Measurements from ENCODE around the gene GPX4.
A peak's percentile ranks its signal among the peaks of the same experiment; 100 is the strongest.
"Not testable (repeated sequence)": the region's sequence is repeated elsewhere in the genome, so short reads cannot be mapped to it uniquely, and the experiment has no call there.

Gene GPX4

GRCh38 chr19:1105008-1105872 lies 1.4 kb downstream of the GPX4 start:
- peak; percentile 39 for DNase-seq

DNA sequence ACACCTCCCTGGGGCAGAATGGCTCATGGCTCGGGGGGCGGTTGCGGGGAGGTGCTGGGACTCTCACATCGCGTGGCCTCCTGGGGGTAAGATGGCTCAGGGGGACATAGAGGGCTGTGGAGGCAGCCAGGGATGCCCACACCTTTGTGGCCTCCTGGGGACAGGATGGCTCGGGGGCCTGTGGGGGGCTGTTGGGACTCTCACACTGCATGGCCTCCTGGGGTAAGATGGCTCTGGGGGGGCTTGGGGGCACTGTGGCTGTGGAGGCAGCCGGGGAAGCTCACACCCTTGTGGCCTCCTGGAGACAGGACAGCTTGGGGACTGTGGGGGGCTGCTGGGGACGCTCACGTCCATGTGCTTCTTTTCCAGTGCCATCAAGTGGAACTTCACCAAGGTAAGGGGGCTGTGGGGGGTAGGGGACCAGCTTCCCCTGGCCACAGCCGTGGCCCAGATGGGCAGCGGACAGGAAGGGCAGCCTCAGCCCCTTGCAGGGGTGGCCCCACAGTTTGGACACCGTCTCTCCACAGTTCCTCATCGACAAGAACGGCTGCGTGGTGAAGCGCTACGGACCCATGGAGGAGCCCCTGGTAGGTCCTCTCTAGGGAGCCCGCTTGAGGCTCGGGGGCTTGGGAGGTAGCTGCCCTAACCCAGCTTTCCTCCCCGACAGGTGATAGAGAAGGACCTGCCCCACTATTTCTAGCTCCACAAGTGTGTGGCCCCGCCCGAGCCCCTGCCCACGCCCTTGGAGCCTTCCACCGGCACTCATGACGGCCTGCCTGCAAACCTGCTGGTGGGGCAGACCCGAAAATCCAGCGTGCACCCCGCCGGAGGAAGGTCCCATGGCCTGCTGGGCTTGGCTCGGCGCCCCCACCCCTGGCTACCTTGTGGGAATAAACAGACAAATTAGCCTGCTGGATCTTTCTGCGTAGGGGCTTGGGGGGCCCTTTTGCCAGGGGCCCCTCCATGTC lies 2.4 kb downstream of the GPX4 start:
- DNase-seq, result no peak

GRCh38 chr19:1106841-1107660 lies 3.3 kb downstream of the GPX4 start:
- peak; percentile 34 for DNase-seq

GRCh38 chr19:1107661-1108261 lies 4.0 kb downstream of the GPX4 start:
- no peak for DNase-seq

- DNase-seq, result no peak
Measured at GRCh38 chr19:1108291-1109031, 4.7 kb downstream of the GPX4 start.

- DNase-seq, result no peak
Measured at GRCh38 chr19:1109032-1109551, 5.3 kb downstream of the GPX4 start.

- no peak for DNase-seq
Measured at GRCh38 chr19:1109697-1110671, 6.2 kb downstream of the GPX4 start.

DNA sequence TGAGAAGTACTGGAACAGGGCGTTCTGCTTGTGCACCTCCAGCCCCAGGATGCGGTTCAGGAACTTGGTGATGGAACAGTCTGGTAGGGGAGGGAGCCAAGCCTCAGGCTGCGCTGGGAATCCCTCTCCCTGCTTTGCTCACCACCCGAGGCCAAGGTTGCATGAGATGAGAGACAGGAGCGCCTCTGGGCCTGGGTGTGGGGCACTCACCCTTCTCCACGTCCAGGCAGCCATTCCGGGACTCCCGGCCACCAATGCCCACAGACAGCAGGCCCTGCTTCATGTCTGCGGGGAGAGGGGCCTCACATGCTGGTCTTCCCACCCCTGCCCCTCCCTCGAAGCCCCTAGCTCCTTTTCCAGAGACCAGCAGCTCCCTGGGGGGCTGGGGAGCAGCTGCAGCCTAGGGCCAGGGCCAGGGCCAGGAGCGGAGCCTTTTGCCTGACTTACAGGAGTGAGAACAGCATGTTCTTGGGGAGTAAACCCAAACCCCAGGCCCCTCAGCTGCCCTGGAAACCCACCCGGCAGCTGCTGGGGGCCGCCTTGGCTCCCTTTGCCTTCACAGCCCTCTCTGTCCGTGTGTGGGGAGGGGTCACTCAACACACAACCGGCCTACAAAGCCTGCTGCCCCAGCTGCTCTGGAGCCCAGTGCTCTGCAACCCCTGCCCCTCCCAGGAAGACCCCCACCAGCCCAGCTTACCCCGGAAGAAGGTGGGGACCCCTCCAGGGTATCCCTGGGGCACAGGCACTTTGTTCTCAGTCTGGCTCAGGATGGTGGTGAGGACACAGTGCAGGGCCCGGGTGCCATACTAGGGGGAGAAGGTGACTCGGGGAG lies 7.2 kb downstream of the GPX4 start:
- DNase-seq, result no peak

DNA sequence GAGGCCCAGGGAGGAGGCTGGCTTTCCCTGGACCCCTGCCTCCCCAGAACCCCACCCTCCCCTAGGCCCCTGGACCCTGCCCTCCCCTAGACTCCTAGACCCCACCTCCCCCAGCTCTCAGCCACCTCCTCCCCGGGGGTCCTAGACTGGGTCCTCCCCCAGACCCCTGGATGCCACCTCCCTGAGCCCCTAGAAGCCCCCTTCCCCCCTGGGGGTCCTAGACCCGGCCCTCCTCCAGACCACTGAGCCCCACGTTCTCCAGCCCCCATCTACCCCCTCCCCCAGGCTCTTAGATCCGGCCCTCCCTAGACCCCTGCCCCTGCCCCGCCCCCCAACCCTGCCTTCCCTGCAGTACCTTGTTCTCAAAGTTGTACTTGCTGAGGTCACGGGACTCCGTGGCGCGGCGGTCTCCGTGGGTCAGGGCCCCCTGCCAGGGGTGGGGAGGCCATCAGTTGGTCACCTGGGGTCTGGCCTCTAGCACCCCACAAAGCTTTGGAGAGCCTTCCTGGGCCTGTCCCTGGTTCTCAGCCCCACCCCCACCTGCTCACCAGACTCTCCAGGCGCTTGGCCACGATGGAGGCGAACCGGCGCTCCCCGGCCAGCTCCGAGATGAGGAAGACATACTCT lies 8.0 kb downstream of the GPX4 start:
- no peak for DNase-seq

DNA sequence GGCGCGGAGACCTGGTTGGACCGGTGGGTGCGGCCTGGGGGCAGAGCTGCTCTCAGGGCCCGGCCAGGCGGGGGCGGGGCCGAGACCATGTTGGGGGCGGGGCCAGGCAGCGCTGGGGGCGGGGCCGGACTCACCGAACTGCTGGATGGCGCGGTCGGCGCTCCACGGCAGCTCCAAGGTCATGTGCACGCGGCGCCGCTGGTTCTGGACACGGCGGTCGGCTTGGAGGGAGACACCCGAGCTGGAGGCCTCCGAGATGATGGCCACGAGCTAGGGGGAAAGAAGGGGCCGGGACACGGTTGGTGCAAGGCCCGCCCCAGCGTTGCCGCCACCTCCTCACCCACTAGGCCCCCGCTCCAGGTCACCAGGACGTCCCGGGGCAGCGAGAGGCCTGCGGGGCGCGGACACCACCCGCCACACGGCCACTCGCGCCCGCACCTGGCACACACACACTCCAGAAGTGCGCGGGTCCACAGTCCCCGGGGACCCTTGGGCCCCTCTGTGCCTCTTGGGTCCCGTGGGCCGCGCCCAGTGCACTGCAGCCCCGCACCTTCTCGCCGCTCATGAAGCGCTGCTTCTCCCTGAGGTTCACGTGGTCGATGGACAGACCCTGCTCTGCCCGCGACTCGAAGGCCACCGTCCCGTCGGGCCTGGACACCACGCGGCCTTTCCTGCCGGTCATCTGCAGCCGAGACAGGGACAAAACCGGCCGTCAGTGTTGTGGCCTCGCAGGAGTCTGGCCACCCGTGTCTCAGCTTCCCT lies 8.7 kb downstream of the GPX4 start:
- DNase-seq, result no peak

- peak; percentile 91 for DNase-seq
Measured at GRCh38 chr19:1113030-1113985, 9.5 kb downstream of the GPX4 start.

DNA sequence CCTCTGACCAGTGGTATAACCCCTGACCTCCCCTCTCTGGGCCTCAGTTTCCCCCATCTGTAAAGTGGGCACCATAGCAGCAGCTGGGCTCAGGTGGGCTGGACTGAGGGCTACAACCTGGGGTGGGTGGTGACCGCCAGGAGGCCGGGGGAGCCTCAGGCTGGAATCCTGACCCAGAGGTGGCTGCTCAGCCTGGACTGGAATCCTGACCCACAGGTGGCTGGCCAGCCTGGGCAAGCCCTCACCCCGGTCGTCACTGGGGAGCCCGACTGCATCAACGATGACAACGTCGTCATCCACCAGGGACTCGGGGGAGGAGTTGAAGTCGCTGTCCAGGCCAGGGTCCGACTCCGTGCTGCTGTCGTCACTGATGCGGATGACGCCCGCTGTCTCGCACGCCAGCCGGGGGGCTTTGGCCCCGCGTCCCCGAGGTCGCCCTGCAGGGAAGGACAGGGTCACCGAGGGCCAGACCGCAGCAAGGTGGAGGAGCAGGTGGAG lies 10.2 kb downstream of the GPX4 start:
- DNase-seq, result no peak

GRCh38 chr19:1114728-1115127 lies 10.9 kb downstream of the GPX4 start:
- not testable (repeated sequence) for DNase-seq

DNA sequence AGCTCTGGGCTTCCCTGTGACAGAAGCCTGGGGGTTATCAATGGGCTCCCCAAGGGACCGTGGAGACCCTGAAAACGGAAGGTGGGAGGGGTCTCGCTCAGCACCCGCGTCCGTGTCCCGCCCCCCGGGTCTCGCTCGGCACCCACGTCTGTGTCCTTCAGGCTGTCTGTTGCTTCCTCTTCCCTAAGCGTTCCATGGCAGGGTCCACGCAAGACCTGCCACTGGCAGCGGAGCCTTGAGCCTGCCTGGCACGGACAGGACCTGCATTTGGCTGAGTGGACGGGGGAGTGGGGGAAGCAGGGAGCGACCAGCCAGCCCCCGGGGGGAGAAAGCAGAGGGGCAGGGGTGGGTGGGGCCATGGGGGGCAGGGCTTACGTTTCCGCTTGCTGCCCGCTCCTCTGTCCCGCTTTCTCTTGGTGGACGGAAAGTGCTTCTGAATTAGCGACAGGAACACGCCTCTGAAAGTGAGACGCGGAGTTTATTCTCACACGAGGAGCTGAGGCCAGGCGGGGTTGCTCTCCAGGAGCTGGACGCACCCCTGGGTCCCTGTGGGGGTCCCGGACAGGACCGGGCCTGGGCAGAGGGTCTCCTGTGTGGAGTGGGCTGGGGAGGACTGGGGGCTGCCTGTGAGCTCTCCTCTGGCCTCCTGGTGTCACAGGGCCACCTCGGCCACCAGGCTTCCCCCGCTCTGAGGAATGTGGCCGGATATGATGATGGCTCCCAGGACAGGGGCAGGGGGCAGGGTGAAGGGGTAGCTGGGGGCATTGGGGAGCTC lies 12.0 kb downstream of the GPX4 start:
- no peak for DNase-seq

DNA sequence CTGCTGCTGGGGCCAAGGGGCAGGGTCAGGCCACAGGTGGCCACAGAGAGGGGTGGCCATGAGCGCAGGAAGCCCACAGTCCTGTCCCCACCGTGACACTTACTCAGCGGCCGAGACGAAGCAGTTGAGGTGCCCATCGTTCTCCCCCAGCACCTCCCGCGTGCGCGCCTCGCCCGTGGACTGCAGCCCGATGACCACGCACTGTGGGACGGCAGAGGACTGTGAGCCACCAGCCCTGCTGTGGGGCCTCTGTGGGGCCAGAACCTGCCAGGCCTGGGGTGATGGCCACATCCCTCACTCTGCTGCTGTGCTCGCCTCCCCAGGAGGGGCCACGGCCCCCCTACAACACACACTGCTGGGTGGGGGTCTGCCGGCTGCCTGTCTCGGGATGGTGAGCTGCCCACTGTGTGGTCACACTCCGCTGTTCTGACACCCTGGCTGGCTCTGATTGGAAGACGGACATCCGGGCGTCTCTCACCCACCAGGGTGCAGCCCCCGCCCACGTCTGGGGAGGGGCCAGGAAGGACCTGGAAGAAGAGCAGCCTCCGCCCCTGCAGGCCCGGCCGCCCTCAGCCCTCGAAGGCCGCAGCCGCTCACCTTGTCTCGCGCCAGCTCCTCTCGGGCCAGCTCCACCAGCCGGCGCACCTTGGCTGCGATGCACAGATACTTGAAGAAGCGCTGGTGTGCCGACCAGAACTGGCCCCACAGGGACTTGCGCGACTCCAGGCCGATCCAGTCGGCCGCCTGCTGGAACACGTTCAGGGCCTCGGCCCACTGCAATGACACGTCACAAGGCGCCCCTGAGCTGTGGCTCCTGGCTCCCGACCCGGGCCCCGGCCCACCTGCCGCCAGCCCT lies 13.2 kb downstream of the GPX4 start:
- no peak for DNase-seq
